OCI-LY7 (cell line): ENCODE results near the gene FBXL22. TPM values are rescaled to one million over a fixed set of nuclear protein-coding genes. Genes with fewer than 3 reads are reported as not detected.

Experiments
- total RNA-seq, 2 experiments: library from RNA; depleted of rRNA in 1 of 2; stranded (reverse); fragments of >200 nt in 1 of 2; shearing (Covaris generic) in 1 of 2; gene quantifications; 2 replicates each; pipeline ENCODE4 v1.2.3, GENCODE V29; 2014 to 2022

FBXL22 gene
- total RNA-seq, 2 experiments from 2014 or later = 0.19 TPM; not detected in 1

Other genes starting within 250 kb of the FBXL22 start
- not detected in 2 replicates for gene CA12, start 215.5 kb upstream of the FBXL22 start, total RNA-seq (2014; rRNA removed; shearing (Covaris generic))
- gene CA12, start 215.5 kb upstream of the FBXL22 start, total RNA-seq (2022) = not detected in 2 replicates
- 26.3 and 34.6 TPM in 2 replicates for gene USP3, start 92.8 kb upstream of the FBXL22 start, total RNA-seq (2014; rRNA removed; shearing (Covaris generic))
- 53.0 and 64.9 TPM in 2 replicates for gene USP3, start 92.8 kb upstream of the FBXL22 start, total RNA-seq (2022)
- 53.2 and 55.9 TPM in 2 replicates for gene HERC1, start 236.6 kb downstream of the FBXL22 start, total RNA-seq (2014; rRNA removed; shearing (Covaris generic))
- gene HERC1, start 236.6 kb downstream of the FBXL22 start, total RNA-seq (2022) = 70.0 and 71.5 TPM in 2 replicates